ENCODE results near the gene C1GALT1.

C1GALT1 gene

DNA sequence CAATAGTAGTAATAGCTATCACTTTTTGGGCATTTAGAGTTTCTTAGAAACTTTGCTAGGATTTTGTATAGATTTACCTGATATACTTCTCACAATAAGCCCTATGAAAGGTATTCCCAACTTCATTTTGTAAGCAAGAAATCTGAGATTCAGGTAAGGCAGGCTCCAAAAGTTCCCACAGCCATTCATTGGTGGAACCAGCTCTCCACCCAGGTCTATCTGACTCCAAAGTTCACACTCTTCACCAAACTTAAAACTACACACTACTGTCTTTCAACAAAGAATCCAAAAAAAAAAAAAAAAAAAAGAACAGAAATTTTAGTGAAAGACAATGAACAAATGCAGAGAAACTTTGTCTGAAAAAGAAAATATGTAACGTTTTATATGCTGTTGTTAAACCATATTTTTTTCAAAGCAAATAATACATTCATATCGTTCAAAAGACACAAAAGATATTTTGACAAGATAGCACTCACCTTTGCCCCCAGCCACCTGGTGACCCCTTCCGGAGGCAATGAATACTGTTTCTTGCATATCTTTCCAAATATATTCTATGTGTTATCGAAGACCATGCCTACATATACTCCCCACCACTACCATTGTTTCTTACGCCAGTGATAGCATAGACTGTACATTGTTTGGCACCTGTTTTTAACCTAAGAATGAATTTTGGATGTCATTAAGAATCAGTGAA is 108.2 kb downstream of the C1GALT1 start:
- DNase-seq = no peak

GRCh38 chr7:7292085-7292484 is 109.7 kb downstream of the C1GALT1 start:
- no peak for DNase-seq

- DNase-seq = no peak
Observed at GRCh38 chr7:7292608-7293007, 110.3 kb downstream of the C1GALT1 start.

- DNase-seq = no peak
Observed at GRCh38 chr7:7293092-7293491, 110.7 kb downstream of the C1GALT1 start.

- DNase-seq = no peak
Observed at GRCh38 chr7:7294911-7295310, 112.6 kb downstream of the C1GALT1 start.
